Measurements from ENCODE around the gene RPS10.
A peak's percentile ranks its signal among the peaks of the same experiment; 100 is the strongest.
"Not testable (repeated sequence)": the region's sequence is repeated elsewhere in the genome, so short reads cannot be mapped to it uniquely, and the experiment has no call there.

Gene RPS10

GRCh38 chr6:34447386-34447785, 21.5 kb upstream of the RPS10 start:
- no peak for DNase-seq

- DNase-seq, result no peak
These were observed 19.5 kb upstream of the RPS10 start for GRCh38 chr6:34445313-34445860.

- no peak for DNase-seq
These were observed 15.7 kb upstream of the RPS10 start for GRCh38 chr6:34441526-34441925.

GRCh38 chr6:34439442-34439841, 13.6 kb upstream of the RPS10 start:
- DNase-seq, result no peak

GRCh38 chr6:34438705-34439104, 12.8 kb upstream of the RPS10 start:
- no peak for DNase-seq

- DNase-seq, result no peak
These were observed 11.7 kb upstream of the RPS10 start for GRCh38 chr6:34437644-34437970.

- DNase-seq, result no peak
These were observed 11.2 kb upstream of the RPS10 start for GRCh38 chr6:34436803-34437643.

GRCh38 chr6:34435916-34436315, 10.0 kb upstream of the RPS10 start:
- no peak for DNase-seq

- DNase-seq, result no peak
These were observed 754 bp downstream of the RPS10 start for GRCh38 chr6:34425132-34425497.

- no peak for DNase-seq
These were observed 1.4 kb downstream of the RPS10 start for GRCh38 chr6:34424200-34425131.

- DNase-seq, result no peak
These were observed 2.6 kb downstream of the RPS10 start for GRCh38 chr6:34423254-34423653.

GRCh38 chr6:34418367-34418766, 7.5 kb downstream of the RPS10 start:
- no peak for DNase-seq

GRCh38 chr6:34416877-34417371, 8.9 kb downstream of the RPS10 start:
- DNase-seq, result no peak

GRCh38 chr6:34414999-34415858, 10.6 kb downstream of the RPS10 start:
- no peak for DNase-seq

GRCh38 chr6:34412643-34413214, 13.1 kb downstream of the RPS10 start:
- DNase-seq, result no peak

GRCh38 chr6:34412016-34412415, 13.9 kb downstream of the RPS10 start:
- DNase-seq, result no peak

- not testable (repeated sequence) for DNase-seq
These were observed 18.0 kb downstream of the RPS10 start for GRCh38 chr6:34407915-34408314.

- no peak for DNase-seq
These were observed 29.4 kb downstream of the RPS10 start for GRCh38 chr6:34396518-34396917.

- DNase-seq, result no peak
These were observed 31.9 kb downstream of the RPS10 start for GRCh38 chr6:34393966-34394305.

GRCh38 chr6:34393191-34393965, 32.5 kb downstream of the RPS10 start:
- no peak for DNase-seq

- DNase-seq, result peak; percentile 89
These were observed 33.2 kb downstream of the RPS10 start, which contains the start of gene NUDT3 for GRCh38 chr6:34392497-34393190. TSS of gene NUDT3 (minus strand) at chr6:34392669. CDS start at chr6:34392362, 307 bp downstream.

Measured in stimulated activated CD4-positive, alpha-beta T cell treated with anti-CD3 and anti-CD28 coated beads, Interleukin-12 subunit alpha, Interleukin-12 subunit beta, amount 100 ng/mL, for 4 hours (primary cell).